Erythroblast (primary cell): ENCODE results near the gene GFRA4.

Source experiments
- DNase-seq, 2 experiments: peaks; one replicate each; lab custom pipeline; 2025; lab: John Stamatoyannopoulos, UW
- GATA1 ChIP-seq: IDR thresholded peaks from 2 replicates; pipeline ENCODE4 v1.6.1; 2011; ENCODE audit warnings: low read depth, mild to moderate bottlenecking, control low read depth, low read length, moderate library complexity
- POLR2A ChIP-seq: IDR thresholded peaks from 2 replicates; pipeline ENCODE4 v1.6.1; 2011; ENCODE audit warnings: mild to moderate bottlenecking, low read length

Gene GFRA4

DNA sequence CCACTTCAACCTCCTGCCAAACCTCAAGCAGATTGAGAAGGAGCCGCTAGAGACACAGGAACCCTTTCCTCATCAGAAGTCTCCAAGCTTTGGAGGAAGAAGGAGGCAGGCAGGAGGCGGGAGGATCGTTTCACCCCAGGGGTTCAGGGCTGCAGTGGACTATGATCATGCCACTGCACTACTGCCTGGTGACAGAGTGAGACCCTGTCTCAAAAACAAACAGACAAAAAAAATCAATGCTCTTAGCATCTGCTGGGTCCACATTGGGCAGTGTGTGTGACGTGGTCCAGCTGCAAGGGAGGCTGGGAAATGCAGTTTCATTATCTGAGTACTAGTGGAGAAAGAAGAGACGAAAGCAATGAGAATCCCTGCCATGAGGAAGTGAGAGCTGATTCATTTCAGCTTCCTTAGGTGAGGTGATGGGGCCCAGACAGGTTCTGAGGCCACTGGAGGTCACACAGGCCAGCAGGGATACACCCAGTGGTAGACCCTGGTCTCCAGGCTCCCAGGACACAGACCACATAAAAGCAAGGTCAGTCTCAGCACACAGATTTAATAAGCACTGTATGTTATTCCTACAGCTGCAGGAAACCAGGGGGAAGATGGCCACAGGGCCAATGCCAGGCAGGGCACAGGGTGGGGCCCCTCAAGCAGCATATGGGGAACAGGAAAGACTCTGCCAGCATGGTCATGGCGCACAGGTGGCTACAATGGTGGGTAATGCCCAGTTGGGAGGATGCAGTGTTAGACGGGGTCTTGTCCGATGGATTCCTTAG is 4.3 kb downstream of the GFRA4 start:
- TF ChIP-seq GATA1 (no peak), POLR2A (no peak)
- no peak for DNase-seq

DNA sequence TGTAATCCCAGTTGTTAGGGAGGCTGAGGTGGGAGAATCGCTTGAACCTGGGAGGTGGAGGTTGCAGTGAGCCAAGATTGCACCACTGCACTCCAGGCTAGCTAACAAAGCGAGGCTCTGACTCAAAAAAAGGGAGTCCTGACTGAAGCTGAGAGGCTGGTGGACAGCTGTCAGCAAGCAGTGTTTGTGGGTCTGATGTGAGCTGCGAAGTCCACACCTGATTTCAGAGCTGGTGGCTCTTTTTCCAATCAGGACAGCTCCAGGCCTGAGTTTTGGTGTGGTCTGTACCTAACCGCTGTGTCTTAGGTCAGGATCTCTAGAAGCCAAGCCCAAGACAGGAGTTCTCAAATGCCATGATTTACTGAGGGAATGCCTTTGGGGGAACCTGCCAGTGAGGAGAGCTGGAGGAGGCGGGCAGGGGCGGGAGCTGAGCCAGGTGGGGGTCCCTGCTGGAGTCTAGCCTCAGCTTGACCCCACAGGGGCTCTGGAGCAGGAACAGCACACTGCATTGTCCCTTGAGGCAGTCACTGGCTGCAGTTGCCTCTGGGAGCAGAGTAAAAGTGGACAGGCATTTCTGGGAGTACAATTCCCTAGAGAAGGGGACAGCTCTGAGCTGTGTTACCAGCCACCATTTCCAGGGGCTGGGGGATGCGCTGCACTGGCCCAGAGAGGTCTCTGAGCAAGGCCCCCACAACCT is 5.0 kb downstream of the GFRA4 start:
- TF ChIP-seq POLR2A (no peak), GATA1 (no peak)
- no peak for DNase-seq

DNA sequence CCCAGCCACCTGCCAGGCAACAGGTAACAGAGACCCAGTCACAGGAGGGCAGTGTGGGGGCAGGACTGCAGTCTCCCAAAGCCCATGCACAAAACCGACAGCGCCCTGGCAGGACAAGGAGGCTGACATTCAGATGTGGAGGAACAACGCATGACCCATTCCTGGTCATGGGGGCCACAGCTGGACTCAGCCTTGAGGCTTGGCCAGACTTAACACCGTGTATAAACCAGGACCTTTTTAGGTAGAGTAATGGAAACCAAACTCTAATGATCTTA is 8.1 kb downstream of the GFRA4 start:
- DNase-seq = no peak
- TF ChIP-seq POLR2A = no peak
- no peak for TF ChIP-seq GATA1

DNA sequence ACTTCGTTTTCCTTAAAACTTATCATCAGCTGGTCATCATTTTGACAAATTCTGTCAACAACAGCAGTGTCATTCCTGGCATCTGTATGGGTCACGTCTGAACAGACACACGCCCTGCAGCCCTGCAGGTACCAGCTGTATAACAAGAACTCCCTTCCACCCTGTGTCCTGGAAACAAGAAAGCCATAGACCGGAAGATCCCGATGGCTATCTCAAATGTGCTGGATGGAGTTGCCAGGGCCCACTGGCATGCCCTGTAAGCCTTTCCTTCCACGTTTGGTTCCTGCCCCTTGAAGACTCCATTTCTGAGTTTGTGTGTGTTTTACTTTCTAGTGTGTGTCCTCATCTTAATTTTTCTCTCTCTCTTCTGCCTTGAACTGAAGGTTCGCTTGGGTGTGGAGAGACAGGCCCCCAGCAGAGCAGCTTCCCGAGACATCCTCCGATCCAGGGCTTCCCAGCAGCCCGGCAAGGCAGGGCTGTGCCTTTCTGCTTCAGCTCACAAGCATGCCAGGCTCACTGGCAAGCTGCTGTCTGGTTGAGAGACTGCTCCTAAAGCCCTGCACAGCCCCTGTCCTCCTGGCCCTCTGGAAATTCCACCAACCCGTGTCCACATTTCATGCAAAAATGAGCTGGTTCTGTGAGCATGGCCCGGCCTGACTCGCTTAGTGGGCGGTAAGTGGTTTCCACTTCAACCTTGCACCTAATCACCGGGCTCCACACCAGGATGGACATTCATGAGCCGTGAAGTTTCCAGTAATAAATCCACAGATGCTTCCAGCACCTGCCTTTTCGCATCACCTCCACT is 8.7 kb downstream of the GFRA4 start:
- no peak for TF ChIP-seq POLR2A
- DNase-seq = no peak

DNA sequence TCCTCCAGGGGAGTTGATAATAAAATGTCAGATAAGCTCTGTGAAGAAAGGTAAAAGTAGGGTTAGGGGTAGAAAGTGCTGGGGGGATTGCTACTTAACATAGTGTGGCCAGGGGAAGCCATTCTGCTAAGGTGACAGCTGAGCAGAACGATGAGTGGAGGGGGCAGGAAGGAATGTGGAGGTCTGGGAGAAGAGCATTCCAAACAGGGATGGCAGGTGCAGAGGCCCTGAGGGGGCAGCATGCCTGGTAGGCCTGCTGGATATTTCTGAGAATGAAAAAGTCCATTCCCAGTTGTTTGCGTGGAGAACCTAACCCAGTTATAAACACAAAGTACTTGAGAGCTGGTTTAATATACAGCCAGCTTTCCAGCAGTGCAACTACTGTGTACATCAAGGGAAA is 9.3 kb downstream of the GFRA4 start:
- DNase-seq = no peak
- TF ChIP-seq GATA1 (no peak), POLR2A (no peak)

DNA sequence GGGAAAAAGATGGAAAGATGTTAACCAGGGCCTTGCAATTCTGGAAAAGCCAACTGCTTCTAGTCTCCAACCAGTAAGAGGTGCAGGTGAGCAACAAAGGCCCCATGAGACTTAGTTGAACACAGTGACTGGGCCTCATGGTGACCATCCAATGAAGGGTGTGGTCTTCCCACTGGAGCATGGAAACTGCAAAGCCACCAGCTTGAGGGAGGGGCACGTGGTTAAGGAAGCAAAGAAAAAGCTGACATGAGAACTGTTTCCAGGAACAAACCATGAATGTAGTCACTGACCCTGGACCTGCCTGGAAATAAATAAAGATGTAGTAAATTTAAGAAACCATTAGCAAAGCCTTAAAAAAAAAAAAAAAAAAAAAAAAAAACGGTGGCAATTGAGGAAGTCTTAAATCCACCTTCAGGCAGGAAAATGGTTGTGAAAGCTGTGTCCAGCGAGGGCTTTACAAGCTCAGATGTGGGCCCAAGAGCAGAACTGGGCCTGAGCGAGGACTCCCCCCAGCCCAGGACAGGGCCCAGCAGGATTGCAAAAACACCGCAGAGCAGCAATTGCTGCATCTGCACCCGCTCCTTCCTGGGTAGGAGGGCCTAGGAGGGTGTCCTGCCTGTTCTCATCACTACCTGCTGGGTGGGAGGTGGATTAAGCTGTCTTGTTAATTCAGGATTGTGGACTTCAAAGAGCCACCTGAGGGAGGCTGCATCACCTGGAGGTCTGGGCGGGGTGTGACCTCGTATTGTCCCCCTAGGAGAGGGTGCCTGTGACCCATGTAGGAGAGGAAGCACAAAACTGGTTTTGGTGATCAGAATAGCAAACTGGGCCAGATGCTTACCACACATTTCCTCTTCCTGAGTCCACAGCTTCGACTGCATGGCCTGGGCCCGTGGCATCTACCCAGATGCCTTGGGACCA is 10.3 kb downstream of the GFRA4 start:
- TF ChIP-seq POLR2A = no peak
- no peak for TF ChIP-seq GATA1
- no peak for DNase-seq

DNA sequence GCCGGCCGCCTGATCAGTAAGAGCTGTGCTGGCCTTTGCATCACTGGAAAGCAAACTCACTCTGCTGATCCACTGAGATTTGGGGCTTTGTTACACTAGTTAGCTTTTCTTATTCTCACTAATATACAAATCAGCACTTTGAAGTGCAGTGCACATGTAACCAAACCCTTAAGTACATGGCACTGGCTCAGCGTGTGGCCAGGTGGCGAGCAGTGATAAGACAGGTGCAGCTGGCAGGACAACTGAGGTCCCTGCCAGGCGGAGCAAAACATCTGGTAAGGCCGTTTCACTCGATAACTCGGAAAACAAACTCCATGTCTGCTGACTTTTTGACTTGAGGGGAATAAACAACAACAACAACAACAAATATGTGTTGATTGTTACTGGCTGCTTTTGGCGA is 11.0 kb downstream of the GFRA4 start:
- TF ChIP-seq GATA1 = no peak
- TF ChIP-seq POLR2A = no peak
- DNase-seq = peak; percentile 17 to 58

DNA sequence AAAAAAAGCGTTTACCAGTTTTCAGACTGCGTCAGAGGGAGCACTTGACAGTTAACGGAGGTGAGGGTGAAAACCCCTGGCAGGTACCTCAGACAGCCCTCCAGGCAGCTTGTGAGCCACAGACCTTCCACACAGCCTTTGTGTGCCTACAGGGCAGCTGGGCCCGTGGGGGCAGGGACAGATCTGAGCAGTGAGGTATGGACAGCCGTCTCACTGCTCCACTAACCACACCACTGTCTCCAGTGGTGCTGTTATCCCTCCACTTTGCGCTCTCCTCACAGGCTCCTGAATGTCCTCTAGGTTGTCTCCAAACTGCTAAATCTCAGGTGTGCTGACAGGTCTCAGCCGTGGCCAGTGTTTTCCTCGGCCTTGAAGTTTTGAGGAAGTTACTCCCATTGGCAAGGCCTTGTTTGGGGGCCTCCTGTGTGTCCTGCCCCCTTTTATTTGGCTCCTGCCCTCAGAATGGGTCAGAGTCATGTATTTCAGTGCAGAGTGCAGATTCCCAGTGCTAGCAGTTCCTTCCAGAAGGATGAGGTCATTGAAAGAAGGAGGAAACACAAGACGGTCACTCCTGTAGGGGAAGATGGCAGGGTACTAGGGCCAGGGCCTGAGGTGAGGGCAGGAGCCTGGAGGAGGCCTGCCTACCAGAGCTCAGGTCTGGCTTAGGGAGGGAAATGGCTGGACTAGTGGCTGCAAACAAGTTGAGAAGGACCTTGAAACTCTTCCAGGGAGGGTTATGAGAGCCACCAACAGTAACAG is 11.8 kb downstream of the GFRA4 start:
- TF ChIP-seq GATA1 = no peak
- TF ChIP-seq POLR2A = no peak
- no peak for DNase-seq

DNA sequence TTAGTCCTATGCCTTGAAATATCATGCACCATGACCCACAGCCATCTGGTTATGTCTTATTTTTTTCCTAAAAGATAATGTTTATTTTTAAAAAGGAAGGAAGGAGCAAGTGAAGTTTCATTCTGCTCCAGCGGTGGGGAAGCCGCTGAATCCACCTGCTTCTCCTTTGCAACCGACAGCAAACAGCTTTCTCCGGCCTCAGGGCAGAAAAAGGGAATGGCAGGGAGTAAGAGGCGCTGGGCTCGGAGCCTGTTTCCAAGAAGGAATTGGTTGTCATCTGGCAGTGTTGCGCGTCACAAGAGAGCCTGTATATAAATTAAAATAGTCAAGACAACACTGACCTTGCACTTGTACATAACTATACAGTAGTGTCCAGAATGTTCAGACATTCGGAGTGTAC is 14.2 kb downstream of the GFRA4 start:
- DNase-seq = no peak
- TF ChIP-seq GATA1 (no peak), POLR2A (no peak)

DNA sequence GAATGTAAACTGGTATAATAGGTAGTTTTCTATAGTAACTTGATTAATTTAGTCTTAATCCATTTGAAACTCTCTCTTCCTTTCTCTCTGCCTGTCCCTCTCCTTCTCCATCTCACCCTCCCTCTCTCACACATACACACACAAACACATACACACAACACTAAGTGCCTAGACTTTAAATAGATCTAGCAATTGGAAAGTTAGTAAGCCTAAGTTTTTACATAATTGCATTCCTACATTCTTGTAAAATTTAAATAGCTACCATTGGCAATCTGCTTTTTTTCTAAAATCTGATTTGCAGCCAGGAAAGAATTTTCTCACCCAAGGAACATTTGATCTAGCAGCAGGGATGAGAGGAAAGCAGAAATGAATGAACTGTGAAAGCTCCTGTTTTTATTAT is 15.7 kb downstream of the GFRA4 start:
- DNase-seq = no peak
- no peak for TF ChIP-seq GATA1
- no peak for TF ChIP-seq POLR2A

DNA sequence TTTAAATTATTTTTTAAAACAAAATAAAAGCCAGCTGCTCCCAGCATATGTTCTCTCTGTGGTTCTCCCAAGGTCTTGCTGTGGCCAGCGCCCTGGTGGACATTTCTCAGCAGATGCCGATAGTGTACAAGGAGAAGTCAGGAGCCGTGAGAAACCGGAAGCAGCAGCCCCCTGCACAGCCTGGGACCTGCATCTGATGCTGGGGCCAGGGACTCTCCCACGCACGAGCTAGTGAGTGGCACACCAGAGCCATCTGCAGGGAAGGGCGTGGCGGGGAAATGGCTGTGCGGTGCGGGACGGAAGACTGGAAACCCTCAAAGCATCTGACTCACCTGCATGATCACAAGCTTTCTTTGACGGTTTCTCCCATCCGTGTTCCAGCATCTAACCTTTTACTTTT is 16.5 kb downstream of the GFRA4 start:
- no peak for DNase-seq

DNA sequence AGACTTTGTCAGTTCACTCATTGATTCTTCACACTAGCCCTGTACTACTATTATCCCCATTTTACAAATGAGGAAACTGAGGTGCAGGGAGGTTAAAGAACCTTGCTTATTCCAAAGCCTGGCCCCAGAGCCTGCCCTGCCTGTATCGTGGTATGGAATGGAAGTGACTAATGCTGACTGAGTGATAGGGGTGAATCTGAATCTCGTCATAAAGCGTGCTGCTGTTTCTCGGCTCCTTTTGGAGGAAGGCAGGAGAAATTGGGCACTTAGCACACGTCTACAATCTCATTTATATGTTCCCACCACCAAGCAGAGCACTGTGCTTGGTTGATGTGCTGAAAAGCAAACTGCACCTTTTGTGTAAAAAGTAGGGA is 17.1 kb downstream of the GFRA4 start:
- TF ChIP-seq GATA1 (no peak), POLR2A (no peak)
- no peak for DNase-seq

More for the DNA sequence above, 16.5 kb downstream of the GFRA4 start:
- TF ChIP-seq GATA1 (no peak), POLR2A (no peak)

DNA sequence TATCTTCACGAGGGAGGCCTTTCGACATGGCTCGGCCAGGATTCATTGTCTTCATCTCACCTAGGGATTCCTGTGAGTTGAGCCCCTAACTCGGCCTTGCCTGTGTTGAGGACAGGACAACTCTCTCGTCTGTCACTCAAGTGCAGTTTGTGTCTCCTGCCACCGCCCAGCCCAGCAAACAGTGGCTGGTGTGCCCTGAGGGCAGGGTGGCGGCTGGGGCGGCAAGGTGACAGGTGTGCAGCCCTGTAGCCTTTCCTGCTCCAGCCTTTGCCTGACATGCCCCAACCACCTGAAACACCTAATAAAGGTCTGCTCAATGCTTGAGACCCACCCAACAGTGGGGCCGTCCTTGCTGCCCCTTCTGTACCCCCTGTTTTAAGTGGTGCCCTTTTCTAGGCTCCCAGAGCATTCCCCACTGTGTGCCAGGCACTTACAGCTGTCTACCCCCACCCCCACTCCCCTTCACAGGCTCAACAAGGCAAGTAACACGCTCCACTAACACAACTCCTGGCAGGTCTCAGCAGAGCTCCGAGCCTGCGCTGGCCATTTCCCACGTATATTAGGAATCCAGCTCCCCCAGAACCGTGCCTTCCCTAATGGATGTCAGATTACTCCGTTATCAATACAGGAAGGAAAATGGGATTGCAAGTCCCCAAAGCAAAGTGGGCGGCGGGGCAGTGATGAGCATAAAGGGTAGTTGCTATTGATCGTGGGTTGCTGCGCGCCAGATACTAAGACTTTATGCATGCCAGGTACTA is 17.7 kb downstream of the GFRA4 start:
- TF ChIP-seq POLR2A (no peak), GATA1 (no peak)
- no peak for DNase-seq
